GM06990 (cell line): ENCODE measurements around the gene RANBP10.

ENCODE experiments used
- DNase-seq: peaks from one replicate; pipeline ENCODE4 v3.0.0-alpha.2; 2011; ENCODE audit not compliant: insufficient read length; ENCODE audit errors: extremely low read depth
- H3K27me3 ChIP-seq: replicated peaks from 2 replicates; pipeline ENCODE4 v1.6.0; 2011; ENCODE audit warnings: low read length; ENCODE audit not compliant: control insufficient read depth, insufficient read depth
- H3K36me3 ChIP-seq: 2 replicates; pipeline ENCODE4 v1.5.1; 2011; ENCODE audit warnings: low read length; ENCODE audit not compliant: control insufficient read depth, insufficient read depth
- H3K4me3 ChIP-seq: replicated peaks from 2 replicates; pipeline ENCODE4 v1.5.1; 2011; ENCODE audit warnings: low read depth, mild to moderate bottlenecking, control low read depth, low read length
- TF ChIP-seq, protein P1 (sequence below): IDR thresholded peaks from 2 replicates; pipeline ENCODE4 v1.5.1; 2011; ENCODE audit warnings: low read length, control low read depth, mild to moderate bottlenecking, inconsistent platforms; ENCODE audit not compliant: insufficient read depth, poor library complexity, severe bottlenecking

RANBP10 gene

DNA sequence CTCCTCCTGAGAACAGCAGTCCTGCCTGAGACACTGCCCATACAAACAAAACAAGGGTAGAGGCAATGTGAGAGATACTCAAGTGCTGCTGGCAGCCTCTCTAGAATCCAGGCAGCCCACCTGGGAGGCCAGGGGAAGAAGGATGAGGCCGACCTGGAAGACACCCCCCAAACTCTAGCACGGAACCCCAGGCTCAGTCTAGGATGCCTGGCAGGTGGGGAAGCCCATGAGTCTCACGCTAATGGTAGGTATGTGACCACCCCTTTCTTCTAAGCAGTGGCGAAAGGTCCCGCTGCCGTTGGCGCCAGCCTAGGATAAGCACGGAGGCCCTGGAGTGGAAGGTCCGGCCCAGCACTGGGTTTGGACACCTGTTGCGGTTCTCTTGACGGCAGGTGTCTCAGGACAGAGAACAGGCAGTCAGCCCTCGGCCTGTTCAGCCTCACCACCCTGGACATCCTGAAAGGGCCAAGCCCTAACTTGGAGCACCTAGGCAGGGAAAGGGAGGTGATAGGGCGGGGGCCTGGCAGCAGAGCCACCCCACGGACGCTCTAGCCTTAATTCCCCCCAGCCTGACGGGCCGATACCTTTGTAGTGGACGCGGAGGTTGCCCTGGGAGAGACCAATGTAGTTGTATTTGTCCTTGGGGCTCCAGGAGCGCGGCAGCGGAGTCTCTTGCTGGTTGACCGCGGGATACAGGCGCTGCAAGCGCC is 487 bp downstream of the RANBP10 start:
- Histone ChIP-seq H3K4me3 (peak overlapping the region; percentile 98), H3K27me3 (no peaks in the 10 kb centered on the region), H3K36me3 (peaks cover 5% of the 10 kb centered on the region)
- DNase-seq: no peak
- TF ChIP-seq, protein P1, sequence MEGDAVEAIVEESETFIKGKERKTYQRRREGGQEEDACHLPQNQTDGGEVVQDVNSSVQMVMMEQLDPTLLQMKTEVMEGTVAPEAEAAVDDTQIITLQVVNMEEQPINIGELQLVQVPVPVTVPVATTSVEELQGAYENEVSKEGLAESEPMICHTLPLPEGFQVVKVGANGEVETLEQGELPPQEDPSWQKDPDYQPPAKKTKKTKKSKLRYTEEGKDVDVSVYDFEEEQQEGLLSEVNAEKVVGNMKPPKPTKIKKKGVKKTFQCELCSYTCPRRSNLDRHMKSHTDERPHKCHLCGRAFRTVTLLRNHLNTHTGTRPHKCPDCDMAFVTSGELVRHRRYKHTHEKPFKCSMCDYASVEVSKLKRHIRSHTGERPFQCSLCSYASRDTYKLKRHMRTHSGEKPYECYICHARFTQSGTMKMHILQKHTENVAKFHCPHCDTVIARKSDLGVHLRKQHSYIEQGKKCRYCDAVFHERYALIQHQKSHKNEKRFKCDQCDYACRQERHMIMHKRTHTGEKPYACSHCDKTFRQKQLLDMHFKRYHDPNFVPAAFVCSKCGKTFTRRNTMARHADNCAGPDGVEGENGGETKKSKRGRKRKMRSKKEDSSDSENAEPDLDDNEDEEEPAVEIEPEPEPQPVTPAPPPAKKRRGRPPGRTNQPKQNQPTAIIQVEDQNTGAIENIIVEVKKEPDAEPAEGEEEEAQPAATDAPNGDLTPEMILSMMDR: no peak

DNA sequence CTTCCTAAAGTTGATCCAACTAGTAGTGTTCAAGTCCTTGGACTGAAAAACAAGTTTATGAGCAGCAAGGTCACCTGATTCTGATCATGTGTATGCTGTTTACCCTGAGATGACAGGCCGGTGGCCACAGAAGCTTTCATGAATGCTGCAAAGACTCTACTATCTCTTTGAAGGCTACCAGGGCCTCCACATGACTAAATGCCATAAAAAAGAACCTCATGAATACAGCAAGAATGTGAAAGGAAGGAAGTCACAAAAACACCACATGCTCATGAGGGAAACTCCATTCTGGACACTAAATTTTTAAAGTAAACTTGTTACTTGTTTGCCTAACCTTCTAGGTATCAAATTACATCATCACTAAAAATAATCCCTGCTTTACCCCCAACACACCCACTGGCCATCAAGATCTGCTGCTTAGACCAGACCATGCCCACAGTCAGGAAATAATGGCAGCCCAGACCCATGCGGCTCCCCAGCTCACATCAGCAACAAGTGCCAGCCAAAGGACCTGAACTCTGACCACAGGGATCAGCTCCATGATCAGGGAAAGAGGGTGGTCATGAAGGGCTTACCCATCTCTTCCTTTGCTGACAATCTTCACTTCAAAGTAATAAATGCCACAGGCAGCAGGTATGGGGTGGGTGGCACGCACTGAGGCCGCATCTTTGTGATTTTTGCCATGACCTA is 1.4 kb downstream of the RANBP10 start:
- TF ChIP-seq, protein P1: no peak
- H3K36me3 ChIP-seq: peaks cover 7% of the 10 kb centered on the region
- H3K27me3 ChIP-seq: no peaks in the 10 kb centered on the region
- DNase-seq: no peak
- peak overlapping the region; percentile 98 for H3K4me3 ChIP-seq

DNA sequence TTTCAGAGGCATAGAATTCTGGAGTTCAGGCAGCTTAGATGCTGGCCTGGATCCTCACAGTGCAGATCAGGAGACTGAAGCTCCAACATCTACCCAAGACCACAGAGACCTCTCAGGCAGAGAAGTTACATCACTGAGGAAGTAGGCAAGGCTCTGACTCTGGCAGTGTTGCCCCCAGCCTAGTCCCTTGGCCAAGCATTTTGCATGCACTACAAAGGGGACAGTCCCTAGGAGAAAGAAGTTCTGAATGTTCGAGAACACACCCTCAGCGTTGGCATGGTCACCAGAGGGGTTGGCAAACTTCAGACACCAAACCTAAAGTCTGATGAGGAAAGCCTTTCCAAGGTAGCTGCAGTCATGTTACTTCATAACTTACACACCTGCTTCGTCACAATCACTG is 2.5 kb downstream of the RANBP10 start:
- Histone ChIP-seq H3K27me3 (no peaks in the 10 kb centered on the region), H3K4me3 (no peak overlapping the region), H3K36me3 (peaks cover 7% of the 10 kb centered on the region)
- no peak for DNase-seq
- TF ChIP-seq, protein P1: no peak

DNA sequence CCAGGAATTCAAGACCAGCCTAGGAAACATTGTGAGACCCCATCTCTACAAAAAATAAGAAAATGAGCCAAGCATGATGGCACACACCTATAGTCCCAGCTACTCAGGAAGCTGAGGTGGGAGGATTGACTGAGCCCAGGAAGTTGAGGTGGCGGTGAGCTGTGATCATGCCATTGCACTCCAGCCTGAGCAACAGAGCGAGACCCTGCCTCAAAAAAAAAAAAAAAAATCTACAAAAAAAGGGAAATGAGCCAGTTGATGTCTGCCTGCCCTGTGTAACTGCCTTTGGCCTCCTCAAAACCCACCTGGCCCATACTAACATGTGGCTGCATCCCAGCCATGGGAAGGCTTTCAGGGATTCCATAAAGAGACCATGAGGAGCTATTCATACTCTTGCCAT is 4.5 kb downstream of the RANBP10 start:
- no peaks in the 10 kb centered on the region for H3K27me3 ChIP-seq
- H3K4me3 ChIP-seq: no peak overlapping the region
- DNase-seq: peak; percentile 44
- H3K36me3 ChIP-seq: peaks cover 10% of the 10 kb centered on the region
- TF ChIP-seq, protein P1: no peak

DNA sequence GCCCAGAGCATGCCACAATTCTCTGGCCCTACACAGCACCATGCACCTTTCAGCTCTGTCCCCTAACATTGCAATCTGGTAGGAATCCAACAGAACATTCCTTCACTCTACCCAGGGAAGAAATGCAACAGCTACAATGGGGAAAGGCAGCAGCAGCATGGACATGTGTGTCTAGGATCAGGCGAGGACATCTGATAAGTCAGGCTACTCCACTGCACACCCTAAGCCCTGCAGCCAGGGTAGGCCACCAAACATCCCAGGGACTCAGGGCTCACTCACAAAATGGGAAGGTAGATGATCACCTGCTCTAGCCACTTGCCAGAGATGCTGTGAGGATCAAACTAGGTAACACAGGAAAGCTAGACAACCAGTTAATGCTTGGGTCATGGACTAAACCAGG is 5.1 kb downstream of the RANBP10 start:
- Histone ChIP-seq H3K27me3 (no peaks in the 10 kb centered on the region), H3K36me3 (peaks cover 10% of the 10 kb centered on the region), H3K4me3 (no peak overlapping the region)
- no peak for DNase-seq
- TF ChIP-seq, protein P1: no peak
